AG09309 (cell line): Measurements from ENCODE around the gene PPP1R16B.

Experiments
- DNase-seq: peaks from one replicate; pipeline ENCODE4 v3.0.0-alpha.2; 2010; ENCODE audit warnings: low read depth
- H3K4me3 ChIP-seq: 2 replicates; pipeline ENCODE4 v1.5.1; 2011; ENCODE audit warnings: mild to moderate bottlenecking, low read depth, low read length, moderate library complexity; ENCODE audit not compliant: control insufficient read depth
- CTCF ChIP-seq: IDR thresholded peaks from 2 replicates; pipeline ENCODE4 v1.5.1; 2011; ENCODE audit warnings: mild to moderate bottlenecking, low read depth, low read length, inconsistent platforms; ENCODE audit not compliant: insufficient read depth, control insufficient read depth; ENCODE audit errors: missing control alignments

The PPP1R16B gene

GRCh38 chr20:38962044-38962927, 156.8 kb downstream of the PPP1R16B start, which contains the start of gene DHX35:
DHX35 (plus strand) TSS chr20:38962344; CDS start chr20:38962368, 24 bp downstream.
- H3K4me3 ChIP-seq, result peak within 1 kb of the TSS; percentile 88
- peak; percentile 42 for TF ChIP-seq CTCF
- DNase-seq, result peak; percentile 74

GRCh38 chr20:38962928-38963401, 157.5 kb downstream of the PPP1R16B start:
- H3K4me3 ChIP-seq, result peak overlapping the region; percentile 88
- no peak for TF ChIP-seq CTCF
- DNase-seq, result no peak

- H3K4me3 ChIP-seq, result no peak overlapping the region
- TF ChIP-seq CTCF, result no peak
- DNase-seq, result no peak
Observed at GRCh38 chr20:38963745-38964144, 158.2 kb downstream of the PPP1R16B start.

GRCh38 chr20:38965264-38965663, 159.8 kb downstream of the PPP1R16B start:
- DNase-seq, result no peak
- H3K4me3 ChIP-seq, result no peak overlapping the region
- no peak for TF ChIP-seq CTCF

- TF ChIP-seq CTCF, result no peak
Observed at GRCh38 chr20:38968090-38968489, 162.6 kb downstream of the PPP1R16B start.

GRCh38 chr20:38969708-38970107, 164.2 kb downstream of the PPP1R16B start:
- no peak for TF ChIP-seq CTCF
- H3K4me3 ChIP-seq, result no peak overlapping the region
- DNase-seq, result no peak

More at GRCh38 chr20:38968090-38968489, 162.6 kb downstream of the PPP1R16B start:
- DNase-seq, result no peak
- no peak overlapping the region for H3K4me3 ChIP-seq
